Activated T-cell treated with anti-CD3 and anti-CD28 coated beads for 48 hours (primary cell): Measurements from ENCODE around the gene TMEM245.

ENCODE experiments used
- DNase-seq: peaks from one replicate; pipeline ENCODE4 v3.0.0-alpha.2; 2020; ENCODE audit warnings: low read depth

Gene TMEM245

GRCh38 chr9:109119439-109120203, at the start of gene TMEM245:
Gene TMEM245, minus strand, starts transcription at chr9:109119947. Its CDS starts 34 bp downstream, at chr9:109119913.
- DNase-seq: peak; percentile 89

GRCh38 chr9:109168170-109168569, 48.4 kb upstream of the TMEM245 start:
- no peak for DNase-seq

GRCh38 chr9:109167716-109168115, 48.0 kb upstream of the TMEM245 start:
- no peak for DNase-seq

GRCh38 chr9:109166771-109167601, 47.2 kb upstream of the TMEM245 start, which contains the start of gene FRRS1L:
Gene FRRS1L, minus strand, starts transcription at chr9:109167249. Its CDS starts 111 bp downstream, at chr9:109167138.
- DNase-seq: no peak

- DNase-seq: no peak
These were observed 46.5 kb upstream of the TMEM245 start for GRCh38 chr9:109166171-109166770.

GRCh38 chr9:109164042-109164441, 44.3 kb upstream of the TMEM245 start:
- DNase-seq: no peak

GRCh38 chr9:109163194-109163593, 43.4 kb upstream of the TMEM245 start:
- no peak for DNase-seq

GRCh38 chr9:109162677-109163076, 42.9 kb upstream of the TMEM245 start:
- no peak for DNase-seq

GRCh38 chr9:109161471-109161870, 41.7 kb upstream of the TMEM245 start:
- DNase-seq: no peak

GRCh38 chr9:109159583-109159982, 39.8 kb upstream of the TMEM245 start:
- no peak for DNase-seq

- DNase-seq: no peak
These were observed 38.9 kb upstream of the TMEM245 start for GRCh38 chr9:109158651-109159050.

GRCh38 chr9:109156708-109157107, 37.0 kb upstream of the TMEM245 start:
- DNase-seq: no peak

GRCh38 chr9:109150925-109151545, 31.3 kb upstream of the TMEM245 start:
- no peak for DNase-seq

- no peak for DNase-seq
These were observed 30.0 kb upstream of the TMEM245 start for GRCh38 chr9:109149722-109150121.

GRCh38 chr9:109149089-109149488, 29.3 kb upstream of the TMEM245 start:
- DNase-seq: no peak

GRCh38 chr9:109145051-109145450, 25.3 kb upstream of the TMEM245 start:
- no peak for DNase-seq

GRCh38 chr9:109143881-109144562, 24.3 kb upstream of the TMEM245 start:
- DNase-seq: peak; percentile 8

GRCh38 chr9:109141375-109141774, 21.6 kb upstream of the TMEM245 start:
- DNase-seq: no peak

GRCh38 chr9:109139851-109140250, 20.1 kb upstream of the TMEM245 start:
- DNase-seq: no peak

- DNase-seq: no peak
These were observed 18.7 kb upstream of the TMEM245 start for GRCh38 chr9:109138421-109138820.

- no peak for DNase-seq
These were observed 14.4 kb upstream of the TMEM245 start for GRCh38 chr9:109134167-109134578.

- DNase-seq: no peak
These were observed 13.8 kb upstream of the TMEM245 start for GRCh38 chr9:109133533-109133932.
